Chondrocyte (in vitro differentiated cells): ENCODE data around the gene CCBE1. TPM values are rescaled to one million over a fixed set of nuclear protein-coding genes. Genes with fewer than 3 reads are reported as not detected.

Experiments
- DNase-seq: peaks from one replicate; pipeline ENCODE4 v3.0.0; 2021; ENCODE audit warnings: mixed read lengths, low spot score
- H3K27ac Mint-ChIP-seq: one replicate; pipeline ENCODE4 v1.8.0; 2021; ENCODE audit warnings: mild to moderate bottlenecking, moderate library complexity, mixed read lengths; ENCODE audit not compliant: unreplicated experiment
- H3K27me3 Mint-ChIP-seq: 2 replicates; pipeline ENCODE4 v1.8.0; 2021; ENCODE audit warnings: low read depth, mixed read lengths
- H3K36me3 Mint-ChIP-seq: 2 replicates; pipeline ENCODE4 v1.8.0; 2021; ENCODE audit warnings: low read depth, mixed read lengths
- H3K4me1 Mint-ChIP-seq: 2 replicates; pipeline ENCODE4 v1.8.0; 2021; ENCODE audit warnings: low read depth, mild to moderate bottlenecking, mixed read lengths
- H3K4me3 Mint-ChIP-seq: one replicate; pipeline ENCODE4 v1.8.0; 2021; ENCODE audit warnings: mild to moderate bottlenecking, moderate library complexity, mixed read lengths; ENCODE audit not compliant: unreplicated experiment
- H3K9me3 Mint-ChIP-seq: 2 replicates; pipeline ENCODE4 v1.8.0; 2021; ENCODE audit warnings: low read depth, mixed read lengths
- CTCF ChIP-seq: fragments of 200-600 bp; sonication (generic); IDR thresholded peaks from 2 replicates; pipeline ENCODE4 v1.5.0; 2021; ENCODE audit warnings: antibody characterized with exemption, mild to moderate bottlenecking, moderate library complexity
- total RNA-seq: library from RNA; stranded (reverse); gene quantifications from 3 replicates; pipeline ENCODE4 v1.2.1, GENCODE V29; 2021

The CCBE1 gene
- total RNA-seq, 1 donor from 2014 or later = 0.72 TPM

GRCh38 chr18:59729781-59730180, 32.6 kb upstream of the CCBE1 start:
- no peak for DNase-seq
- H3K9me3 Mint-ChIP-seq = no peaks in the 10 kb centered on the region
- H3K27me3 Mint-ChIP-seq = no peaks in the 10 kb centered on the region
- H3K27ac Mint-ChIP-seq = no peak overlapping the region
- peaks cover 9% of the 10 kb centered on the region for H3K4me1 Mint-ChIP-seq
- TF ChIP-seq CTCF = no peak
- no peaks in the 10 kb centered on the region for H3K36me3 Mint-ChIP-seq
- H3K4me3 Mint-ChIP-seq = no peak overlapping the region

- Mint-ChIP-seq H3K4me1 (peaks cover 14% of the 10 kb centered on the region), H3K36me3 (no peaks in the 10 kb centered on the region), H3K9me3 (no peaks in the 10 kb centered on the region), H3K27ac (no peak overlapping the region), H3K27me3 (no peaks in the 10 kb centered on the region), H3K4me3 (no peak overlapping the region)
- TF ChIP-seq CTCF = no peak
- no peak for DNase-seq
Measured at GRCh38 chr18:59728816-59729215, 31.6 kb upstream of the CCBE1 start.

GRCh38 chr18:59725142-59725541, 27.9 kb upstream of the CCBE1 start:
- peak overlapping the region; percentile 27 for H3K27ac Mint-ChIP-seq
- H3K4me3 Mint-ChIP-seq = no peak overlapping the region
- peaks cover 4% of the 10 kb centered on the region for H3K9me3 Mint-ChIP-seq
- no peak for TF ChIP-seq CTCF
- no peak for DNase-seq
- no peaks in the 10 kb centered on the region for H3K27me3 Mint-ChIP-seq
- peaks cover 22% of the 10 kb centered on the region for H3K4me1 Mint-ChIP-seq
- H3K36me3 Mint-ChIP-seq = peaks cover 2% of the 10 kb centered on the region

GRCh38 chr18:59724103-59724502, 26.9 kb upstream of the CCBE1 start:
- H3K4me1 Mint-ChIP-seq = peaks cover 32% of the 10 kb centered on the region
- DNase-seq = no peak
- no peak overlapping the region for H3K27ac Mint-ChIP-seq
- H3K36me3 Mint-ChIP-seq = peaks cover 2% of the 10 kb centered on the region
- peaks cover 4% of the 10 kb centered on the region for H3K9me3 Mint-ChIP-seq
- no peaks in the 10 kb centered on the region for H3K27me3 Mint-ChIP-seq
- no peak for TF ChIP-seq CTCF
- no peak overlapping the region for H3K4me3 Mint-ChIP-seq

- DNase-seq = no peak
- H3K27me3 Mint-ChIP-seq = no peaks in the 10 kb centered on the region
- no peak for TF ChIP-seq CTCF
- peaks cover 53% of the 10 kb centered on the region for H3K4me1 Mint-ChIP-seq
- no peak overlapping the region for H3K4me3 Mint-ChIP-seq
- peaks cover 2% of the 10 kb centered on the region for H3K36me3 Mint-ChIP-seq
- H3K9me3 Mint-ChIP-seq = peaks cover 4% of the 10 kb centered on the region
- no peak overlapping the region for H3K27ac Mint-ChIP-seq
Measured at GRCh38 chr18:59721931-59722330, 24.7 kb upstream of the CCBE1 start.
